ENCODE measurements around the gene SETBP1. TPM values are rescaled to one million over a fixed set of nuclear protein-coding genes. Genes with fewer than 3 reads are reported as not detected.

The SETBP1 gene
- total RNA-seq, 1 experiment from 2014 or later = 9.6 TPM

GRCh38 chr18:44899832-44900231, 219.1 kb downstream of the SETBP1 start:
- CTCF ChIA-PET = interaction anchor here (1.0 to 2.5 kb wide), 2 partner anchors 114 to 313 kb away, joined by 3 to 10 read pairs; no protein-coding TSS in a partner anchor
- POLR2A ChIA-PET = no interaction called here
- Mint-ChIP-seq H3K4me1 (peaks cover 8% of the 10 kb centered on the region), H3K27me3 (ENCODE audit: low read depth) (no peaks in the 10 kb centered on the region), H3K27ac (no peak overlapping the region), H3K4me3 (no peak overlapping the region), H3K36me3 (no peaks in the 10 kb centered on the region), H3K9me3 (no peaks in the 10 kb centered on the region)
- ATAC-seq (no peak), DNase-seq (ENCODE audit: low spot score) (no peak)
- TF ChIP-seq ZNF423 (CRISPR knock-in tag; IDR thresholded peaks at IDR 0.05) = no peak
- TF ChIP-seq RELA (CRISPR knock-in tag; IDR thresholded peaks at IDR 0.05; ENCODE audit: borderline replicate concordance) = no peak
- no peak for TF ChIP-seq FOXP1 (CRISPR knock-in tag; IDR thresholded peaks at IDR 0.05; ENCODE audit: borderline replicate concordance)
- TF ChIP-seq RORB (CRISPR knock-in tag; IDR thresholded peaks at IDR 0.05) = no peak
- TF ChIP-seq NFYB (CRISPR knock-in tag; conservative IDR thresholded peaks at IDR 0.05; ENCODE audit: low read depth) = no peak
- TF ChIP-seq, protein P1, sequence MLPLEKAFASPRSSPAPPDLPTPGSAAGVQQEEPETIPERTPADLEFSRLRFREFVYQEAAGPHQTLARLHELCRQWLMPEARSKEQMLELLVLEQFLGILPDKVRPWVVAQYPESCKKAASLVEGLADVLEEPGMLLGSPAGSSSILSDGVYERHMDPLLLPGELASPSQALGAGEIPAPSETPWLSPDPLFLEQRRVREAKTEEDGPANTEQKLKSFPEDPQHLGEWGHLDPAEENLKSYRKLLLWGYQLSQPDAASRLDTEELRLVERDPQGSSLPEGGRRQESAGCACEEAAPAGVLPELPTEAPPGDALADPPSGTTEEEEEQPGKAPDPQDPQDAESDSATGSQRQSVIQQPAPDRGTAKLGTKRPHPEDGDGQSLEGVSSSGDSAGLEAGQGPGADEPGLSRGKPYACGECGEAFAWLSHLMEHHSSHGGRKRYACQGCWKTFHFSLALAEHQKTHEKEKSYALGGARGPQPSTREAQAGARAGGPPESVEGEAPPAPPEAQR (CRISPR knock-in tag; IDR thresholded peaks at IDR 0.05) = no peak
- no peak for TF ChIP-seq E2F1 (CRISPR knock-in tag; IDR thresholded peaks at IDR 0.05)
- no peak for TF ChIP-seq NR2C2 (CRISPR knock-in tag; IDR thresholded peaks at IDR 0.05)
- TF ChIP-seq IRF1 (CRISPR knock-in tag; IDR thresholded peaks at IDR 0.05) = no peak
- TF ChIP-seq ERG (CRISPR knock-in tag; IDR thresholded peaks at IDR 0.05) = no peak
- no peak for TF ChIP-seq AFF4 (CRISPR knock-in tag; IDR thresholded peaks at IDR 0.05; ENCODE audit: borderline replicate concordance)
- TF ChIP-seq KAT7 (CRISPR knock-in tag; IDR thresholded peaks at IDR 0.05; ENCODE audit: borderline replicate concordance) = no peak
- no peak for TF ChIP-seq CDX4 (CRISPR knock-in tag; IDR thresholded peaks at IDR 0.05; ENCODE audit: borderline replicate concordance)
- TF ChIP-seq ZNF219 (CRISPR knock-in tag; IDR thresholded peaks at IDR 0.05; ENCODE audit: borderline replicate concordance) = no peak
- no peak for TF ChIP-seq ZMAT4 (CRISPR knock-in tag; IDR thresholded peaks at IDR 0.05)
- no peak for TF ChIP-seq USF1 (CRISPR knock-in tag; IDR thresholded peaks at IDR 0.05)
- no peak for TF ChIP-seq ZNF317 (CRISPR knock-in tag; IDR thresholded peaks at IDR 0.05; ENCODE audit: borderline replicate concordance, low read depth)
